GM19035 (cell line): ENCODE results near the gene SKP2.
"Not testable (repeated sequence)": the region's sequence is repeated elsewhere in the genome, so short reads cannot be mapped to it uniquely, and the experiment has no call there.

Experiments
- ATAC-seq: cut with Tn5 transposase; IDR thresholded peaks from one replicate; pipeline ENCODE4 v1.9.1; 2021; ENCODE audit not compliant: unreplicated experiment

SKP2 gene

GRCh38 chr5:36156121-36156601 lies 4.2 kb downstream of the SKP2 start:
- ATAC-seq, result no peak

DNA sequence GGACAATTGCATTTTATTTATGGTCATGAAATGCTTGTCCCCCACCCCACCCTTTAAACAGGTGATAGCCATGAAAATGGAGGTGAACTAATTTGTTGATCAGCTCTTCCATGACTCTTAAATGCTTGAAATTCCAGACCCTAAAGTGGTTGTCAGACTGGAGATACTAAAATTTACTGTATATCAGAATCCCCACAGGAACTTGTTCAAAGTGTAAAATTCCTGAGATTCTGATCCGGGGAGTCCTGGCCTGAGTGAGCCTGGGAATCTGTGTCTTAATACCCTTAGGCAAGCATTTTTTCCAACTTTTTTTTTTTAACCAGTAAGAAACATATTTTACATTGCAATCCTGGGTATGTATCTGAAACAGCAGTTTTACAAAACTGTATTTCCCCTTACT lies 4.7 kb downstream of the SKP2 start:
- no peak for ATAC-seq

DNA sequence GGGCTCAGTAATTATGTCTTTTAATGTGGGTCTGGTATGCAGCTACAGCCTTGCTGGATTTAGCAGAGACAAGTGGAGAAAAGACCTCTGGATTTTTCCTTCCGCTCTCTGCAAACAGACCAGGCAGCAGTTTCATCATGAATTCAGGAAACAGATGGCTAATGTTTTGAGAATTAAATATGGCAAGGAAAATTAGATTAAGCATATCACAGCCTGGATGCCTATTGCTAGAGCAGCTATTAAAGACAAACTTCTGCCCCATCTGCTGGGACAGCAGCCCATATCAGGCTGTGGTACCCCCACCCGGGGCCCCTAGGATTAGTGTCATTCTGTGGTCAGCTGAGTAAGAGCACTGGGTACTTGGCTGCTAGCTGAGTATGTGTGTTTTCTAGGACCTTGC lies 6.2 kb downstream of the SKP2 start:
- ATAC-seq, result no peak

- no peak for ATAC-seq
These were observed 8.7 kb downstream of the SKP2 start for GRCh38 chr5:36160617-36161016.

DNA sequence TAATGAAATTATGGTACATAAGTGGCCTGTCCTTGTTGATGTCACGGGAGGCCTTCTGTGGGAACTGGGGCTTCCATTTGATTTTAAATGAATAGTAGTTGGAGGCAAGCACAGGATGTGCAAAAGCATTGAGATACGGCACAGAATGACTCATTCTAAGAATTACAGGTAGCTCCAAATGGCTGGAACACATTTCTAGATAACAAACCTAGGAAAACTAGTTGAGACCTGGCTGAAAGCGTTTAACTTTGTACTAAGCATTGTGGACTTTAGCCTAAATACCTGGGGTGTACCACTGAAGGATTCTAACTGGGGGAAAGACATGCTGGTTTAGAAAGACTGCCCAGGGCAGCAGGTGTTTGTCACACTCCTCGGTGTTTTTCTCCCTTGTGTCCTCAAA lies 9.4 kb downstream of the SKP2 start:
- ATAC-seq, result no peak

GRCh38 chr5:36162810-36163486 lies 11.0 kb downstream of the SKP2 start:
- no peak for ATAC-seq

GRCh38 chr5:36164461-36164860 lies 12.6 kb downstream of the SKP2 start:
- ATAC-seq, result no peak

- no peak for ATAC-seq
These were observed 16.8 kb downstream of the SKP2 start for GRCh38 chr5:36168737-36169136.

- no peak for ATAC-seq
These were observed 19.0 kb downstream of the SKP2 start for GRCh38 chr5:36170832-36171424.

DNA sequence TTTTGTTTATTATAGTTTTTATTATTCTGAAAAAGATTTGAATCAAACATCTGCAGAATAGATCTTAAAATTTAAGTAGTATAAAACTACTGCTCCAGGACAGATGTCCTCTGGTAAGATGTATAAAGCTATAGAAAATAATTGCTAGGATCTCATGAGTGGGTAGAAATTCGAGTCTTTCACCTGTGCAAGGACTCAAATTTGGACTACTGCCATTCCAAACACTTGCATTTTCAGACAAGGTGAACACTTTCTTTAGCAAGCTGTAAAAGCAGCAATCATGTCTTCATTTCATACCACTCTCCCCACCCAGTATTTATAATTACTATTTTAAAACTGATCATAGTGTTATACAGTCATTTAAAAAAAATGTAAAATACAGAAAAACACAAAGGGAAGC lies 20.7 kb downstream of the SKP2 start:
- ATAC-seq, result no peak

GRCh38 chr5:36173426-36173825 lies 21.5 kb downstream of the SKP2 start:
- ATAC-seq, result no peak

- no peak for ATAC-seq
These were observed 22.2 kb downstream of the SKP2 start for GRCh38 chr5:36174119-36174518.

DNA sequence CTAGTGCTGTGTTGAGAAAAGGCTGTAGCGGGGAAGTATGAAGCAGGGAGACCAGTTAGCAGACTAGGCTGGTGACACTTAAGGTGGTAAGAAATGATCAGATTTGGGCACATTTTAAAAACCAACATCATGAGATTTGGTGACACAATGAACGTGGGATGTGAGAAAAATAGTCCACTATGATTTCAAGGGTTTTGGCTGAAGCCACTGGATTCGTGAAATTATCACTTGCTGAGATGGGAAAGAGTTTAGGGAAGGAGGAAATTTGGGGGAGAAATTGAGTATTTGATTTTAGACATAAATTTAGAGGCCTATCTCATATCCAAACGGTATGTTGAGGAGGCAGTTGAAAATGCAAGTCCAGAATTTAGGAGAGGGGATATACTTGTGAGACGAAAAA lies 23.1 kb downstream of the SKP2 start:
- ATAC-seq, result no peak

DNA sequence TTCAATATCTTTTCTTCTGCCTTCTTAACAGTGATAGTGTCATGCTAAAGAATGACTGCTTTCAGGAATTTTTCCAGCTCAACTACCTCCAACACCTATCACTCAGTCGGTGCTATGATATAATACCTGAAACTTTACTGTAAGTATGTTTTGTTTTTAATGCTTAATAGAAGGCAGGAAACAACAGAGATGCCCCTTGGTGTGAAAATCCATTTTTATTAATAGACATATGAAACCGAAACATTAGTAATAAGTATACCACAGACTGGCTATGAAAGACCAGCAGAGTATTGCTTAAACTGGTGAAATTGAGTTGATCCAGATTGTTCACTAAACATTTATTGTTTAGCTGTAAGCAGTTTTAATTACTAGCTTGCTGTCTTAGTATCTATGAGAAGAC lies 25.2 kb downstream of the SKP2 start:
- ATAC-seq, result peak; percentile 98

DNA sequence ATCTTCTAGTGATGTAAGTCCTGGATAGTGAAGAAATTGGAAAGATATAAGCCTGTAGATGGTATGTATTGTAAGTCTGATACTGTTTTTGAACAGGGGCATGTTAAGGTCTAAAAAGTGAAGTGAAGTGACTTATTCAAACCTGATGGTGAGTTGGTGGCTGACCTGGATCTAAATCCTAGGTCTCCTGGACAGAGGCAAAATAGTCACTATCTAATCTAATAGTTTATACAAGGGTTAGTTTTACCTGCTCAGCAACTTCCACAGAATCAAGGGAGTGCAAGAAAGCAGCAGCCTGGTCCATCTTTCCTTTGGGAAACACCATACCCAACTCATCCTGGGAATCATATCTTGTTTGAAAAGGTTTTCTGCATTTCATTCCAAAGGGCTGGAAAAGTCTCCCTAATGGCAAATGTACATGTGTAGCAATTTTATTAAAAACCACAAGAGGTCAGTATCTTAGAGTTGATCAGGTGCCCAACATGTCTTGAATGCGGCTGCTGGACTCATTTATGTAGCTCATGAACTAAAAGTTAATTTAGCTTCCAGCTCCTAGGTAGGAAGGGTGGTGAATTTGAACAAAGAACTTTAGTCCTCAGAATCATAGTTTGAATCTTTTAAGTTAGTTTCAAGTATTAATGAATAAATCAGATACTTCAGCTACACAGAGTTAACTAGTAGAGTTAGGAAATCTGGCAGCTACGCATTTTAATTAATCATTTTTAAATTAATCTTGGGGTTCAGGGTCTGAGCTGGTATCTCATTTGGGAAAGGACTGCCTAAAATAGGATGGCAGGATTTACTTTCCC lies 26.0 kb downstream of the SKP2 start:
- no peak for ATAC-seq

GRCh38 chr5:36178524-36178890 lies 26.6 kb downstream of the SKP2 start:
- no peak for ATAC-seq

DNA sequence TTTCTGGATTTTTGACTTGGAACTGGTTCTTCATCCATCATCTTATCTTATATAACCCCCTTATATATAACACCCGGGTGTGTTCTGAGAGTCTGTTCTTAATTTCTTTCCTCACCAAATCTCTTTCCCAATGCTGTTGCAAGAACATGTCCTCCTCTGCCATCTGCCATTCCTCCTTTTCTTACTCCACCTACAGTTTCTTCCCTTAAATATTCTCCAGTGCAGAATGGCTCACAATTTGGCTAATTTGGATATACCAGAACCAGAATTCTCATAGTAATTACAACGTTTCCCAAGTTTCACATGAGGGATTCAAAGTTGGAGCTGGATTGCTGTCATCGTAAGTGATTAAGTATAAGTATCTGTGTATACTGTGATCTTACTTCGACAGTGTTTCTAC lies 28.0 kb downstream of the SKP2 start:
- ATAC-seq, result no peak

DNA sequence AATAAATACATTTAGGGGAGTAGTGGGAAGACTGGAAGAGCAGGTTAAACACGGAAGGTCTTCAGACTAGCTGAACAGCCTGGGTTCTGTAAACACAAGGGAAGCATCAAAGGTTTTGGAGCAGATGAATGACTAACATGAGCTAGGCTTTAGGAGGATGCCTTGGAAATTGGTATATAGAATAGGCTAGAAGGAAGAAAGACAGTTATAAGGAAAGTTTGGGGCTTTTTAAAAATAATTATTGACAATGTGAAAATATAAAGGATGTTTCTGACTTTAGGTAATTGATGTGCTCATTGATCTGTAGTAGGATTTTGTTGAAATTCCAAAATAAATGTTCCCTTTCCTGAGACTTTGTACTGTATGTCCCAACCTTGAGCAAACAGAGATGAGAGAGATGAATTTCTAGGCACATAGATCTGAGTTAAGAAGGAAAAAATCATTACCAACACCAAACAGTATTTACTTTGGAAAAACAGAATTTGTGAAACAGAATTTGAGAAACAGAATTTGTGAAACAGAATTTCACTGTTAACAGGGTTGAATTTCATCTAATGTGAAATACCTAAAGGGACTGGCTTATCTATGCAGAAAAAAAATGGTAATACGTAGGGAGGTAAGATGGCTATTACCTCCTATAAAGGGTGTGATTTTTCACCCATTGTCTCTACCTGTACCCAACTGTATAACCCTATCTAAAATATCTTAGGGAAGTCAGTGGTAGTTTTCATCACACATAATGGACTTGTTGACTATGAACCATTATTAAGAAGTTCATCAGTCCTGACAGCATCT lies 28.8 kb downstream of the SKP2 start:
- ATAC-seq, result no peak

GRCh38 chr5:36181774-36182173 lies 29.9 kb downstream of the SKP2 start:
- ATAC-seq, result no peak

GRCh38 chr5:36184408-36184807 lies 32.5 kb downstream of the SKP2 start:
- not testable (repeated sequence) for ATAC-seq

DNA sequence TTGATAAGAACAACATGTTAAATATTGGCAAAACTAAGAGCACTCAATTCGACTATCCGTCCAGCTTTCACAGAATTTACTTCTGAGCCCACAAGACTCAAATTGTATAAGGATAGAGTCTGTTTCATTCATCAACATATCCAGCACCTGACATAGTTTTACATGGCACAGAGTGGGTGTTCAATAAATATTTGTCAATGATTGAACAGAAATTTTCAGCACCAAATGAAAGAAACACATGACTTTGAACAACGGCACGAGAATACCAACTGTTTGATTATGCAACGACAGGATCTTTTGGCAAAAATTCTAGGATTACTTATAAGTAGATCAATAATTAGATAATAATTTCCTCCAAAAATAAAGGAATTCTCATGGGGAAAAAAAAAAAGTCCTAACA lies 41.8 kb downstream of the SKP2 start:
- ATAC-seq, result no peak
